GM18858 (cell line): ENCODE measurements around the gene PACSIN3.
A peak's percentile ranks its signal among the peaks of the same experiment; 100 is the strongest.
"Not testable (repeated sequence)": the region's sequence is repeated elsewhere in the genome, so short reads cannot be mapped to it uniquely, and the experiment has no call there.

Experiments
- ATAC-seq: cut with Tn5 transposase; IDR thresholded peaks from one replicate; pipeline ENCODE4 v1.9.1; 2021; ENCODE audit not compliant: unreplicated experiment

The PACSIN3 gene

DNA sequence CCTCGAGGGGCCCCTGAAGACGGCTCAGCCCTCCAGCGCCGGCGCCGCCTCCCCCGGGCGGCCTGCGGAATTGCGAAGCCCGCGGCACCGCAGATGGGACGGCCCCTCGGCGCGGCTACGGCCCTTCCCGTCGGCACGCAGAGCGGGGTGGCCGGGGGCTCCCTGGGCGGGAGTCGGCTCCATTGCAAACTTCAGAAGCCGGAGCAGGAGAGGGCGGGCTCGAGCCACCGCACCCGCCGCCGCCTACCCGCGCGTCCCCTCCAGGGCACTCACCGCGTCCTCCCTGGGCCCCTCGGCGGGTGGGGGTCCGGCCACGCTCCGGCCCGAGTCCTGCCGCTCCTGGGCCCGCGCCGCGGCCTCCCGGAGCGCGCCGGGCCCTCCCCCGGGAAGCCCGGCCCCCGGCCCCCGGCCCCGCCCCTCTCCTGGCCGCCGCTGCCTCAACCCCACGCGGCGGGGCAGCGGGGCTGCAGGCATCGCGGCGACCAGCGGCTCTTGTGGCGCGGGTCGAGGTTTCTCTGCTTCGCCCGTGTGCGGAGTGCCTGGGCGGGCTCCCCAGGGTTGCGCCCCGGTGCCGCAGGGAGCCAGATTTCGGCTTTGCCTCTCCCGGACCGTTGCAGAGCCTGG is at the start of gene PACSIN3:
Gene PACSIN3 (minus strand): TSS at position 359 of the 624 bp plus-strand sequence. CDS start 3,707 bp downstream, outside the sequence.
- ATAC-seq = no peak

DNA sequence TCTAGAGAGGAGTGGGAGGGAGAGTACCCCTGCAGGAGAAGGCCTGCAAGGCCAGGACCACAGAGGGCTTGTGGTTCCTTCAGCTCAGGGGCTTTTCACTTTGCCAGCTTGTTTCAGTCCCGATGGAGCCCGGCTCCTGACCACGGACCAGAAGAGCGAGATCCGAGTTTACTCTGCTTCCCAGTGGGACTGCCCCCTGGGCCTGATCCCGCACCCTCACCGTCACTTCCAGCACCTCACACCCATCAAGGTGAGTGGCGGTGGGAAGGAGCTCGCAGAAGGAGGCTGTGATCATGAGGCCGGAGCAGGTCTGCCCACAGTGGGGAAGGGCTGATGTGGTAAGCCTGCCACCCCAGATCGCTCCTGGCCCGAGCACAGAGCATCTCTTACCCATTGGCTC is 48.9 kb upstream of the PACSIN3 start:
- ATAC-seq = no peak

- ATAC-seq = no peak
Measured at GRCh38 chr11:47234669-47235100, 48.5 kb upstream of the PACSIN3 start.

DNA sequence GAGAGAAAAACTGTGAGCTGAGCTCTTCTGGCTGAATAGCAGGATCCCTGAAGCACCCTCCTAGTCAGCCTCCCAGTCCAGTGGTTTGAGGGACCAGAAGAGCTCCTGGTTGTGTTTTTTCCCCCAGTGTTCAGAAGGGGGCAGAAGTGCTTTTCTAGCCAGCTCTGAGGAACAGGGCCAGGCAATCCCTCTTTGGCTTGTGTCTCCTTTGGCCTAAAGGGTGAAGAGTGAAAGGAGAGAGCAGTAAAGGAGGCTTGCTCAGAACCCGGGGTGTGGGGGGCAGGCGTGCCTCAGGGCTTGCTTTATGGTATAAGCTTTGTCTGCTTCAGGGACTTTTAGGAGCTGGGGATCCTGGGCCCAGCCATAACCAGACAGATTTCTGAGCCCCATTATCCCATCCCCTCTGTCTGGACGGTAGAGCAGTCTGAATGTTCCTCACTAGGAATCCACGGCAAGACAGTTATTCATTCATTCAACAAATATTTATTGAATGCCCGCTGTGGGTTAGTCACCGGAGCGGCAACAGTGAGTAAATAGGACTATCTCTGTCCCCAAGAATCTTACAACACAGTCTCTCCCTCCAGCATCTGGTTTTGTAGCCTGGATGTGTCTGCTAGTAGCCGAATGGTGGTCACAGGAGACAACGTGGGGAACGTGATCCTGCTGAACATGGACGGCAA is 47.9 kb upstream of the PACSIN3 start:
- ATAC-seq = no peak

DNA sequence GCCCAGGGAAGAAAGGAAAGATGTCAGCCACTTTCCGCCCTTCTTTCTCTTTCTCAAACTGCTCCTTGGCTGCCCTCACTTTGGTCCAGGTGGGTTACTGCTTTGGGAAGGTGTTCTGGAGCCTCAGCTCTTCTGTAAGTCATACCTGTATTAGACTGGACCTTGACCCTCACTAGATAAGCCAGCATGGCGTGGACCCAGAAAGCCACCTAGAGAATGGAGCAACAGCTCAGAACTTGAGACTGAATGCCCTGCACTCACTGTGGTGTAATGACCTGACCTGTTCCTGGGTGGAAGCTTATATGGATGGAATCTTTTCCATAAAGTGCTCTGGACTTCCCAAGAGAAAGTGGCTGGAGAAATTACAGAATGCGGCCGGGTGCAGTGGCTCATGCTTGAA is 46.8 kb upstream of the PACSIN3 start:
- no peak for ATAC-seq

- ATAC-seq = no peak
Measured at GRCh38 chr11:47229161-47229560, 42.9 kb upstream of the PACSIN3 start.

GRCh38 chr11:47225552-47226400 is 39.5 kb upstream of the PACSIN3 start:
- peak; percentile 91 for ATAC-seq

- ATAC-seq = no peak
Measured at GRCh38 chr11:47222696-47223095, 36.5 kb upstream of the PACSIN3 start.

- ATAC-seq = no peak
Measured at GRCh38 chr11:47220401-47220821, 34.2 kb upstream of the PACSIN3 start.

- peak; percentile 29 for ATAC-seq
Measured at GRCh38 chr11:47216121-47216798, 30.0 kb upstream of the PACSIN3 start.

GRCh38 chr11:47215366-47215910 is 29.2 kb upstream of the PACSIN3 start:
- ATAC-seq = no peak

DNA sequence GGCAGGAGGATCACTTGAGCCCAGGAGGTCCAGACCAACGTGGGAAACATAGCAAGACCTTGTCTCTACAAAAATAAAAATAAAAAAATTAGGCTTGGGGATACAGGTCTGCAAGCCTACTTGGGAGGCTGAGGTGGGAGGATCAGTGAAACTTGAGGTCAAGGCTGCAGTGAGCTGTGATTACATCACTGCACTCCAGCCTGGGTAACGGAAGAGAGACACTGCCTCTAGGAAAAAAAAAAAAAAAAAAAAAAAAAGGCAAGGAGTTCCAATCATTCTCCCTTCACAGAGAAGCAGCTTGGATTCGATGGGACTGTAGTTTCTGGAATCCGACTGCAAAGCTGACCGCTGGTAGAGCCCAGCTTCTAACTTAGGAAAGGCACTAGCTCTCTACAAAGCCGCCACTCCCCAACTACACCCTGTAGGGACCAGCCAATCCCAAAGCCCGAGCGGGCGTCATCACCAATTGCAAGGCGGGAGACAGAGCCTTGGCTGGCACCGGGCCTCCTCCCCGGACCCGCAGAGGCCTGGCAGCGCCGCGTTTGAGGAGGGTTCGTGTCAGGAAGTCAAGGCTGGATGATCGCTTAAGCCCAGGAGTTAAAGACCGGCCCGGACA is 27.8 kb upstream of the PACSIN3 start:
- peak; percentile 69 for ATAC-seq

- ATAC-seq = no peak
Measured at GRCh38 chr11:47212938-47213337, 26.7 kb upstream of the PACSIN3 start.

GRCh38 chr11:47208628-47209027 is 22.4 kb upstream of the PACSIN3 start:
- ATAC-seq = no peak

- ATAC-seq = not testable (repeated sequence)
Measured at GRCh38 chr11:47208008-47208552, 21.8 kb upstream of the PACSIN3 start.

- ATAC-seq = no peak
Measured at GRCh38 chr11:47207459-47207858, 21.2 kb upstream of the PACSIN3 start.

- not testable (repeated sequence) for ATAC-seq
Measured at GRCh38 chr11:47206577-47206976, 20.3 kb upstream of the PACSIN3 start.

DNA sequence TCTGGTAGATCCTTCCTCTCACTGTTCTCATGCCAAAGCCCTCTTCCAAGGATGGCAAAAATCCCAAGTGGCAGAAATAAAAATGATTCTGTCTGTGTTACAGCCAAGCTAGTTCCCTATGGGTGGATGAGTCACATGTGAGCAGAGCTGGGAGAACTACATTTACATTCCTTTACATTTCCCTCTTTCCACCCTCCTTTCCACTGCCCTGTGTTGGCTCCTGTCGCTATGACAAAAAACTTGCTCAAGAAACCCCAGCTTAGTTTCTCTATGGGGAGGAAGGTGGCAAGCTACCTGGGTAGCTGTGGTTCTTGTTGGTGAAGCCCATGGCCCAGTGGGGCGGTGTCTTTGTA is 18.4 kb upstream of the PACSIN3 start:
- ATAC-seq = no peak

DNA sequence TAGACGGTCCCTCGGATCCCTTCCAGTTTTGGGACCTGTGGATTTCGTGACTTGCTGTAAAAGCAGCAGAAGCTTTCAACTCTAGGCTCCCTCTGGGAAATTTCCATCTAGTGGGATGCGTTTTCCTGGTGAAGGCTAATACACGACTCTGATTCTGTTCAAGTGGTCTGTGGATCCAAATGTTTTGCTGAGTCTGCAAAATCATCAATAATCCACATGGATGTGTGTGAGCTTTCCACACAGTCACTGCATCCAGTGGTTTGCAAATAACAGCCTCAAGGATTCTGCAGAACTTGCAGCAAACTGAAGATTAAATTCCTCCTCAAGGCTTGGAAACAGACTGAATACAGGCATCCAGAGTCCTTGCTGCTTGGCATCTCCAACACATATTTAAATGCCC is 16.3 kb upstream of the PACSIN3 start:
- ATAC-seq = no peak

GRCh38 chr11:47201015-47201414 is 14.8 kb upstream of the PACSIN3 start:
- no peak for ATAC-seq
